ENCODE results near the gene IDI2. TPM values are rescaled to one million over a fixed set of nuclear protein-coding genes. Genes with fewer than 3 reads are reported as not detected.

The IDI2 gene
- total and polyA plus RNA-seq, 12 donors, result 0.07 to 1.2 (median 0.44) TPM; not detected in 4

DNA sequence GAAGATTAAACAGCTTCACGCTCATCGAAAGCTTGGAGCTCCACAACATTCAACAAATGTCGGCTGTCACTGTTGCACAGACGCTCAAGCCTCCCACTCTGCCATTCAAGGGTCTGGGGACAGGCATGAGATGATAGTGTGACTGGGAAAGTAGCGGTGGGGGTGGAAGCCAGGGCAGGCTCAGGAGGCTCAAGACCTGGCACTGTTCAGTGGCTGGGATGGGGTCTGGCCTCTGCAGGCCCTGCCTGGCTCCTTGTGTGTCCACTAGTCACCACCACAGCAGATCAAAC, 50.9 kb downstream of the IDI2 start:
- Histone ChIP-seq H3K27me3 (no peaks in the 10 kb centered on the region), H3K4me1 (peaks cover 0 to 15% (median 4%) of the 10 kb centered on the region in 9 donors), H3K4me3 (no peak overlapping the region), H3K27ac (no peak overlapping the region), H3K9me3 (peaks cover 0 to 28% (median 15%) of the 10 kb centered on the region in 11 donors), H3K36me3 (no peaks in the 10 kb centered on the region)
- ATAC-seq, result peak in 1 of 8 donors; percentile 25
- intact Hi-C loops (cut with DNase I), result no loop called here
- 82 to 89% methylated on average over 5 of the region's 5 CpGs for WGBS, 2 donors
- TF ChIP-seq, protein P1, sequence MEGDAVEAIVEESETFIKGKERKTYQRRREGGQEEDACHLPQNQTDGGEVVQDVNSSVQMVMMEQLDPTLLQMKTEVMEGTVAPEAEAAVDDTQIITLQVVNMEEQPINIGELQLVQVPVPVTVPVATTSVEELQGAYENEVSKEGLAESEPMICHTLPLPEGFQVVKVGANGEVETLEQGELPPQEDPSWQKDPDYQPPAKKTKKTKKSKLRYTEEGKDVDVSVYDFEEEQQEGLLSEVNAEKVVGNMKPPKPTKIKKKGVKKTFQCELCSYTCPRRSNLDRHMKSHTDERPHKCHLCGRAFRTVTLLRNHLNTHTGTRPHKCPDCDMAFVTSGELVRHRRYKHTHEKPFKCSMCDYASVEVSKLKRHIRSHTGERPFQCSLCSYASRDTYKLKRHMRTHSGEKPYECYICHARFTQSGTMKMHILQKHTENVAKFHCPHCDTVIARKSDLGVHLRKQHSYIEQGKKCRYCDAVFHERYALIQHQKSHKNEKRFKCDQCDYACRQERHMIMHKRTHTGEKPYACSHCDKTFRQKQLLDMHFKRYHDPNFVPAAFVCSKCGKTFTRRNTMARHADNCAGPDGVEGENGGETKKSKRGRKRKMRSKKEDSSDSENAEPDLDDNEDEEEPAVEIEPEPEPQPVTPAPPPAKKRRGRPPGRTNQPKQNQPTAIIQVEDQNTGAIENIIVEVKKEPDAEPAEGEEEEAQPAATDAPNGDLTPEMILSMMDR (IDR thresholded peaks at IDR 0.05), result no peak
- no peak for DNase-seq

DNA sequence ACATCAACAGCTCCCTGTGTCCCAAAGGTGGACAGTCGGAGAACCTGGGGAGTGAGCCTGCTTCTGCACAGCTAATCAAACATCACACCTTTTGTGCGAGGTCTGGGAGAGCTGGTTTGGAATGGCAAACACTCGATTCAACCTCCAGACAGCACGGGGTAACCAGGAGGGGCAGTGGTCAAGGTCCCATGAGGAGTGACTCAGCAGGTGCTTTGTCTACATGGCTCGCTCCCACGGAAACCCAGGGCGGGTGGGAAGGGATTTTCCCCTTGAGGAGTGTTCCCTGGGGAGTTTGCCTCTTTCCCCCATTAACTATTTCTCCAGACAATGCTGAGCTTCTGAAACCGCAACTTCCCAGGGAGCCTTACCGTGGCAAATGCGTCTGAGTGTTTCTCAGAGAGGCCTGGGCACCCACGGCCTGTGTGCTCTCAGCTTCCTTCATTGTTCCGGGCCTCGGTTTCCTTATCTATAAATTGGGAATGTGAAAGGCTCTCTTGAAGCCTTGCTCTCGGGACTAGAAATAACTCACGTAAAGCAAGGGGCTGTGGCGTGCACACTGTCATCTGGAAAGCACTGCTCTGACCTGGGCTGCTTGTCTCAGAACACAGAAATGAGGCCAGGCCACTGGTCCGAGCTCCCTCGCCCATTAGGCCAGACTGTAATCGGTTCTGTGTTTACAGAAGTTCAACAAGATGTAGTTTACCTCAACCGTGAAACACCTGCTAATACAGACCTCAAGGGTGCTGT, 51.4 kb downstream of the IDI2 start:
- Histone ChIP-seq H3K4me1 (peaks cover 0 to 15% (median 4%) of the 10 kb centered on the region in 9 donors), H3K36me3 (no peaks in the 10 kb centered on the region), H3K27ac (no peak overlapping the region), H3K9me3 (peaks cover 0 to 23% (median 12%) of the 10 kb centered on the region in 11 donors), H3K27me3 (no peaks in the 10 kb centered on the region), H3K4me3 (no peak overlapping the region)
- intact Hi-C loops (cut with DNase I), result no loop called here
- DNase-seq (no peak), ATAC-seq (no peak)
- TF ChIP-seq, protein P1 (IDR thresholded peaks at IDR 0.05), result no peak
- WGBS, 2 donors, result 67 to 72% methylated on average over 20 of the region's 20 CpGs

- H3K27ac ChIP-seq, result no peak overlapping the region
- 79 to 89% methylated on average over 8 of the region's 8 CpGs for WGBS, 2 donors
- no peak for DNase-seq
These were observed 52.9 kb downstream of the IDI2 start for GRCh38 chr10:972763-973162.

DNA sequence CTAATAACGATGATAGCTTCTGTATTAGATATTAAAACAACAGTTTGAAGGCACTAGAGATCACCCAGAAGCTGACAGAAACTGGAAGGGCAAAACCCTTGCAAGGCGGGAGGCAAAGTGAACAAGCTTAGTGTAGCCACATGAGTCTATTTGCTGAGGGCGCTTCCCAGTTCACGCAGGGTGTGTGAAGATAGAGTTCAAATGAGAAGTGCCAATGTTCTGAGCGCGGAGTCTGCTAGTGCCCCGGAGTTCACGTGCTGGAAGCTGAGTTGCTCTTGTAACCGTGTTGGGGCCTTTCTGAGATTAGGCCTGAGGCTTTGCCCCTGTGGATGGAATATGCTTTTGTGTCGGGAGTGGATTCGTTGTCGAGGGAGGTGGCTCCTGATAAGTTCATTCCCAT, 54.0 kb downstream of the IDI2 start:
- TF ChIP-seq, protein P1 (IDR thresholded peaks at IDR 0.05), result no peak
- intact Hi-C loops (cut with DNase I), result no loop called here
- H3K4me1 ChIP-seq, result peaks cover 0 to 15% (median 4%) of the 10 kb centered on the region in 9 donors
- no peak overlapping the region for H3K4me3 ChIP-seq
- H3K27ac ChIP-seq, result no peak overlapping the region
- DNase-seq, result no peak
- H3K9me3 ChIP-seq, result peaks cover 0 to 3% (median 0%) of the 10 kb centered on the region in 11 donors
- H3K27me3 ChIP-seq, result peaks cover 0 to 3% (median 0%) of the 10 kb centered on the region in 7 donors
- no peak for ATAC-seq
- 83 to 84% methylated on average over 12 of the region's 12 CpGs for WGBS, 2 donors
- no peaks in the 10 kb centered on the region for H3K36me3 ChIP-seq

More at GRCh38 chr10:972763-973162, 52.9 kb downstream of the IDI2 start:
- no peaks in the 10 kb centered on the region for H3K27me3 ChIP-seq
- TF ChIP-seq, protein P1 (IDR thresholded peaks at IDR 0.05), result no peak
- H3K36me3 ChIP-seq, result no peaks in the 10 kb centered on the region
- no peak overlapping the region for H3K4me3 ChIP-seq
- peaks cover 0 to 10% (median 0%) of the 10 kb centered on the region in 11 donors for H3K9me3 ChIP-seq
- peaks cover 0 to 15% (median 4%) of the 10 kb centered on the region in 9 donors for H3K4me1 ChIP-seq
- ATAC-seq, result no peak
- intact Hi-C loops (cut with DNase I), result no loop called here
